GM18909 (cell line): ENCODE results near the gene SFXN2.
"Not testable (repeated sequence)": the region's sequence is repeated elsewhere in the genome, so short reads cannot be mapped to it uniquely, and the experiment has no call there.

Experiments
- ATAC-seq: cut with Tn5 transposase; IDR thresholded peaks from one replicate; pipeline ENCODE4 v1.9.1; 2021; ENCODE audit warnings: mild to moderate bottlenecking; ENCODE audit not compliant: unreplicated experiment, poor library complexity

The SFXN2 gene

GRCh38 chr10:102744374-102745051, 30.1 kb downstream of the SFXN2 start:
- no peak for ATAC-seq

- ATAC-seq, result no peak
Observed at GRCh38 chr10:102745157-102745556, 30.7 kb downstream of the SFXN2 start.

GRCh38 chr10:102752266-102752930, 38.0 kb downstream of the SFXN2 start:
- ATAC-seq, result no peak

- no peak for ATAC-seq
Observed at GRCh38 chr10:102752934-102753664, 38.7 kb downstream of the SFXN2 start.

GRCh38 chr10:102753718-102754117, 39.3 kb downstream of the SFXN2 start:
- ATAC-seq, result no peak

- no peak for ATAC-seq
Observed at GRCh38 chr10:102757323-102757722, 42.9 kb downstream of the SFXN2 start.

GRCh38 chr10:102758240-102758932, 44.0 kb downstream of the SFXN2 start:
- no peak for ATAC-seq

- not testable (repeated sequence) for ATAC-seq
Observed at GRCh38 chr10:102758933-102759262, 44.5 kb downstream of the SFXN2 start.

GRCh38 chr10:102759497-102760210, 45.2 kb downstream of the SFXN2 start:
- ATAC-seq, result no peak

GRCh38 chr10:102761981-102762380, 47.5 kb downstream of the SFXN2 start:
- no peak for ATAC-seq

GRCh38 chr10:102762401-102763015, 48.1 kb downstream of the SFXN2 start:
- no peak for ATAC-seq

- ATAC-seq, result no peak
Observed at GRCh38 chr10:102763037-102763607, 48.7 kb downstream of the SFXN2 start.

GRCh38 chr10:102764470-102765161, 50.2 kb downstream of the SFXN2 start:
- no peak for ATAC-seq

GRCh38 chr10:102765336-102765735, 50.9 kb downstream of the SFXN2 start:
- no peak for ATAC-seq

GRCh38 chr10:102767428-102768160, 53.2 kb downstream of the SFXN2 start:
- ATAC-seq, result no peak

- ATAC-seq, result no peak
Observed at GRCh38 chr10:102769375-102770107, 55.1 kb downstream of the SFXN2 start.

GRCh38 chr10:102770108-102770482, 55.7 kb downstream of the SFXN2 start:
- ATAC-seq, result no peak

GRCh38 chr10:102770792-102771191, 56.4 kb downstream of the SFXN2 start:
- no peak for ATAC-seq
